Activated CD4-positive, alpha-beta T cell treated with anti-CD3 and anti-CD28 coated beads for 24 hours (primary cell): ENCODE data around the gene NBEAL2.
"Not testable (repeated sequence)": the region's sequence is repeated elsewhere in the genome, so short reads cannot be mapped to it uniquely, and the experiment has no call there.

Experiments
- DNase-seq, 2 donors: peaks; one replicate each; pipeline ENCODE4 v3.0.0-alpha.2; 2020; ENCODE audit warnings: low read depth in 2 of 2

NBEAL2 gene

DNA sequence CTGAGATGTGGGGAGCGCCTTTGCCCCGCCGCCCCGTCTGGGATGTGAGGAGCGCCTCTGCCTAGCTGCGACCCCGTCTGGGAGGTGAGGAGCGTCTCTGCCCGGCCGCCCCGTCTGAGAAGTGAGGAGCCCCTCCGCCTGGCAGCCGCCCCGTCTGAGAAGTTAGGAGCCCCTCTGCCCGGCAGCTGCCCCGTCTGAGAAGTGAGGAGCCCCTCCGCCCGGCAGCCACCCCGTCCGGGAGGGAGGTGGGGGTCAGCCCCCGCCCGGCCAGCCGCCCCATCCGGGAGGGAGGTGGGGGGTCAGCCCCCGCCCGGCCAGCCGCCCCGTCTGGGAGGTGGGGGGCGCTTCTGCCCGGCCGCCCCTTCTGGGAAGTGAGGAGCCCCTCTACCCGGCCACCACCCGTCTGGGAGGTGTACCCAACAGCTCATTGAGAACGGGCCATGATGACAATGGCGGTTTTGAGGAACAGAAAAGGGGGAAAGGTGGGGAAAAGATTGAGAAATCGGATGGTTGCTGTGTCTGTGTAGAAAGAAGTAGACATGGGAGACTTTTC lies 15.4 kb upstream of the NBEAL2 start:
- not testable (repeated sequence) for DNase-seq

- no peak for DNase-seq
Observed at GRCh38 chr3:46965151-46965550, 14.3 kb upstream of the NBEAL2 start.

DNA sequence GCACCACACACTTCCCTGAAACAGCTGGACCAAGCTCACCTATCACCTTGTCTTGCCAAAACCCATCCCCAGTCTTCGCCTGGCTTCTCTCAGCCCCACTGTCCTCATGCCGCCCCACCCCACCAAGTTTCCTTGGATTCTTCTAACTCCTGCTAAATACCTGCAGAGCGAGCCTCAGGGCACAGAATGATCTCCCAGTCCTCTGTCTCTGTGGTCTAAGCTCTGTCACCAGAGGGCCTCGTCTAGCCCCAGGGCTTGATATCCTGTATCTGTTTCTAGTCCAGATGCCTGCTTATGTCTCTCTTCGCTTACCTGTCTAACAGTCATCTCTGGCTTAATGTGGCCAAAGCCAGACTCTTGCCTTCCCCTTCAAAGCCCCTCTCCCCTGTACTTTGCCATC lies 12.7 kb upstream of the NBEAL2 start:
- DNase-seq = no peak

GRCh38 chr3:46968783-46969428 lies 10.6 kb upstream of the NBEAL2 start:
- DNase-seq = no peak

- DNase-seq = no peak
Observed at GRCh38 chr3:46970391-46971091, 8.9 kb upstream of the NBEAL2 start.

DNA sequence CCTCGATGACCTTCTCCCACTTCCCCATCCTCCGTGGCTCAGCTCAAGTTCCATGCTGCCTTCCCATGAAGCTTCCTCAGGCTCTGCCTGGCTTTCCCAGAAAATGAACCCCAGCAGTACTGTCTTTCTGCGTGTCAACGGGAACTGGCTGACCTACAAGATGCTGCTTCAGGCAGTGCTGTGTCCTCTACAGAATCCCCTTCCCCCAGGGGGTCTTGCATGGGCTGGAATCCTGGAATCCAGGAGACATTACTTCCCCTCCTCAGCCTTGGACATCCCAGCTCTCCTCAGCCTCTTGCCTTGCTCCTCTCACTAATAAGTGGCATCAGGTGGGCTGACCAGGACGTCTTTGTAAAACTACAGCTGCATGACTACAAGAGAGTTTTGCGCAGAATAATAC lies 8.3 kb upstream of the NBEAL2 start:
- no peak for DNase-seq

- no peak for DNase-seq
Observed at GRCh38 chr3:46971742-46972141, 7.7 kb upstream of the NBEAL2 start.

GRCh38 chr3:46972396-46972795 lies 7.1 kb upstream of the NBEAL2 start:
- no peak for DNase-seq

- DNase-seq = no peak
Observed at GRCh38 chr3:46974421-46975171, 4.9 kb upstream of the NBEAL2 start.

DNA sequence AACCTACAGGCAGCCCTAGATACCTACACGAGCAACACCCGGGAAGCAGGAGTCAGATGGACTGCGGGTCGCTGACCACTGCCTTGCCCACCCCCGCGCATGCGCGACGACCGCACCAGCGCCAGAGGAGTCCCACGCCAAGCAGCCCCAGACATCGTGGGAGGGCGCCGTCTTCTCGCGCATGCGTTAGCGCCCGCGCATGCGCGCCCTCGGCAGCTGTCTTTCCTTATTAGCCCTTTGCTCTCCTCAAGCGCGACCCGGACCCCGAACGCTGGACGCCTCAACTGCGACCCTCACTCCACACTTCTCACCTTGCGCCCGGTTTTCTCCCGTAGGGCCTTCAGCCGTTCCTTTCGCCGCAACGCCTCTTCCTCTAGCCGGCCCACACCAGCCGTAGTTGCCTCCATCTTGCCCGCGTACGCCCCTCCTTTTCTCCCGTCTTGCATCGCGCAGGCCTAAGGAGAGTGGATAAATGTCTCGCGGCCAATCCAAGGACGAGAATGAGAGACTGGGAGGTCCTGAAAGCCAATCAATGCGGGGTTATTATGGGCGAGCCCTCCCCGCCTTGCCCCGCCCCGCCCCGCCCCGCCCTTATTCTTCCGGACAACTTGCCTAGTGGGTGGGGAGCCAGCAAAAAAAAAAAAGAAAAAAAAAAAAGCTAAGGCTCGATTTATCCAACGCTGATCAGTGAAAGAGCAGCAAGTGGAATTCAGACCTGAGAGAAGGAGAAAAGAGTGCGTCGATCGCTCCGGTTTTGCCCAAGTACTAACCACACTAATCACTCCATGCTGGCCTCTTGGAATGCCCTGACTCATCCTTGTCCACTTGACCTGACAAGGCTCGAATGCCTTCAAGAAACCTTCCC lies 2.9 kb upstream of the NBEAL2 start, which contains the start of gene CCDC12:
TSS of gene CCDC12 (minus strand) at position 420 of the 865 bp plus-strand sequence. CDS start at position 407, 13 bp downstream.
- DNase-seq = peak; percentile 82 to 86

- DNase-seq = no peak
Observed at GRCh38 chr3:46977811-46978195, 1.7 kb upstream of the NBEAL2 start.

DNA sequence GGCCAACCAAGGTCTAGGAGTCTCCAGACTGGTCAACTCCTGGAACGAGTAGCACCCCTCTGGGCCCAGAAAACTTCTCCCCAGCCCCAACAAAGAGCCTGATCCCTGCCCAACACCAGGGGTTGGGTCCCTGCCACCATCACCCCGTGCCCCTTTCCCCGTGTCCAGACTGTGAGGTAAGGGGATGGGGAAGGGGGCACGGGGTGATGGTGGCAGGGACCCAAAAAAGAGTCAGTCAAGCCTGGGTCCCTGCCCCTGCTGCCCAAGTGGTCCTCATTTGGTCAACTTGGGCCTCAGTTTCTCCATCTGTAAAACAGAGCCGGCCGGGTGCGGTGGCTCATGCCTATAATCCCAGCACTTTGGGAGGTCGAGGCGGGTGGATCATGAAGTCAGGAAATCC lies 1.1 kb upstream of the NBEAL2 start:
- DNase-seq = no peak

GRCh38 chr3:46979958-46980497 lies 562 bp downstream of the NBEAL2 start:
- DNase-seq = no peak

DNA sequence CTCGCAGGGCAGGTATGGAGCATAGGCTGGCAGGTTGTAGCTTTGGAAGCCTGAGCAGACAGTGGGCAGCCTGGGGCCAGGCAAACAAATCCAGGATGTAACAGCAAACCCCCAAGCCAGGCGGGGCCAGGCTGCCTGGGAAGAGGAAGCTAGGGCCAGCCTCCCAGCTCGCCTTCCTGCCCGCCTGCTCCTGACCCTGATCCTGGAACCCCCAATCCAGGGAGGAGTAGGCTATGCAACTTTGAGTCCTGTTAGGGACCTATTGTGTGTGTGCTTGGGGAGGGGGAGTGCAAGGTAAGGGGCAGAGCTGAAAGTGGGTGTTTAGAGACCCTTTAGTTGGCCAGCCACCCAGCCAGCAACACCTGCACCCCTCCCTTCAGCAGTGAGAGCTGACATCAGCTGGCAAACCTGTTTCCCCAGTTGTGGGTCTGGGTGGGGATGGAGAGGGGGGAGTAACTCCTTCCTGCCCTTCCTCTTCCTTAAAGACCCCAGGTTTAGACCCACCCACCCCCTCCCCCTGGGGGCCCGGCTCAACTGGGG lies 2.5 kb downstream of the NBEAL2 start:
- DNase-seq = no peak

DNA sequence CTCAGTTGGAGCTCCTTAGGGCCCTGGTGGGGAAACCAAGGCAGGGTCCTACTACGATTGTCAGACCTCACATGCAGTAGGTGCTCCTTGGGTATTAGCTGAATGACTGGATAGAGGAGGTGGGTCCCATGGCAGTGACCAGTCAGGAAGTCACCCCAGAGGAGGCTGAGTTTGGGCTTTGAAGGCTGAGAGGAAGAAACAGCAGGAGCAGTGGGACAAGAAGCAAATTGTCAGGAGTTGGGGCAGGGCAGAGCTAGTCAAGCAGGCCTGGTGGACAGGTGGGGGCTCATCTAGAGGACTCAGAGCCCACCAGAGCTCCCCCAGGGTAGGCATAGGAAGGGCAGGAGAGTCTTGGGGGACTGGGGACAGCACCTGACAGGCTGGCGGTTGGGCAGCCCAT lies 3.1 kb downstream of the NBEAL2 start:
- DNase-seq = no peak

DNA sequence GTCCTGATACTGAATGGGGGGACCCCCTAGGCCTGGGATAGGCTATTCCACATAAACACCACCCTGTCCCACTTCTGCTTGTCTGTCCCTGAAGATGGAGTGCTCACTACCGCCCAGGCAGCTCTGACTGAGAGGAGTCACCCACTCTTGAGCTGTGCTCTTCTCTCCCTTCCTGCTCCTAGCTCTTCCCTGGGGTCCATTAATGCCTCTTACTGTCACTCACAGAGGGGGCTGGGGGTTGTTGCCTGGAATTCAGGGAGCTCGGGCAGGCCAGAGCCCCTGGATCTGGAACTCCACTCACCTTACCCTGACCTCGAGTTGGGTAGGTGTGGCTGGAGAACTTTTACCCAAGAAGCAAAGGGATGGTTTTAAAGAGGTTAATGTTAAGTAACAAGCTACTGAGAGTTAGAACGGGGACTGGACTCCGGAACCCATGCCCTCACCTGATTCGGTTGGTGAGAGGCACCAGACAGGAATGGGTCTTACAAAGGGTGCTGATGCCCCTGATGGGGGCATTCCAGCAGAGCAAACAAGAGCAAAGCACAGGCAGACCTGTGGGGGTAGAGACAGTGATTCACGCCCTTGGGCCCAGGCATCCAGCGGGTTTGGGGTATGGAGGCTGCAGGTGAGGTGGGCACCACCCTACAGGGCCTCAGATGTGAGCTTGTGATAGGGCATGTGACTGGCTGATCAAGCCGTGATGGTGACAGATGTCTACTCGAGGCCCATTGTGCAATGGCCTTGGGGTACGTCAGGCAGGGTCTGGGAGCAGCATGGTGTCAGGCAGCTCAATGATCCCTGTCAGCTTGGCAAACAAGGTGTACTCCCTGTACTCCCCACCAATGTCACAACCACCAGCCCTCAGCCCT lies 5.4 kb downstream of the NBEAL2 start:
- DNase-seq = no peak

GRCh38 chr3:46985588-46985987 lies 6.1 kb downstream of the NBEAL2 start:
- no peak for DNase-seq

DNA sequence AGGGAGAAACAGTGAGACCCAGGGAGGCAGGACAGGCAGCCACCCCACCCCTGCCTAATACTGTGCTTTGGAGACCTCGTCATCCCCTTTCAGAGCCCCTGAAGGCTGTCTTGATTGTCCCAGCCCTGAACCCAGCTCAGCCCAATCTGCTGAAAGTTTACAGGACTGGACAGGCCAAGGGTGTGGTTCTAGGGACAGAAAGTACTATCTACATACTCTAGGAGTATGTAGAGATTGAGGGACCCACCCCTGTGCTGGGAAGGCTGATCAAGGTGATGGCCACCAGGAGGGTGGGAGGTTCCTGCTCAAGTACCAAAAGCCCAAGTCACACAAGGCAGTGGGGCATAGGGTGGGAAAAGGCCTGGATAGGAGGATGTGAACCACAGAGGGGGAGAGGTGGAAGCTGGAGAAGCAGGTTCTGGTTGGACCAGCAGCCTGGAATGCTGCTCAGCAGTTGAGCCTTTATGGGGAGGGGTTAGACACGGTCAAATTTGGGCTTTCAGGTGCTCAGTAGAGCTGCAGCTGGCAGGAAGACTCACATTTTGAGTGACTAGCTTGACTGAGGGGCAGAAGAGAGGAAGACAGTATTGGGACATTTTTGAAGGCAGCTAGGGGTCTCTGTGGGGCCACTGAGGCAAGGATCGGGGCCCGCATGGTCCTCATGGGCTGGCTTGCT lies 6.7 kb downstream of the NBEAL2 start:
- DNase-seq = no peak

GRCh38 chr3:46986782-46987310 lies 7.4 kb downstream of the NBEAL2 start:
- no peak for DNase-seq
